DOHH2 (cell line): ENCODE measurements around the gene CRACR2A.

ENCODE experiments used
- H3F3A ChIP-seq: fragments of 200-600 bp; sonication (generic), shearing (Covaris generic); 2 replicates; pipeline ENCODE4 v1.6.0; 2016; ENCODE audit warnings: antibody characterized with exemption, mild to moderate bottlenecking; ENCODE audit not compliant: control insufficient read depth, insufficient read depth
- H3K27ac ChIP-seq: fragments of 200-600 bp; sonication (generic); 2 replicates; pipeline ENCODE4 v1.5.1; 2014; ENCODE audit warnings: low read depth, mild to moderate bottlenecking, low read length, moderate library complexity
- H3K27me3 ChIP-seq: fragments of 200-600 bp; sonication (generic); 2 replicates; pipeline ENCODE4 v1.6.1; 2014; ENCODE audit warnings: mild to moderate bottlenecking, low read length, mixed read lengths; ENCODE audit not compliant: control insufficient read depth
- H3K36me3 ChIP-seq: fragments of 200-600 bp; sonication (generic); 2 replicates; pipeline ENCODE4 v1.6.1; 2014; ENCODE audit warnings: mild to moderate bottlenecking, low read length, moderate library complexity, mixed read lengths; ENCODE audit not compliant: control insufficient read depth
- H3K4me1 ChIP-seq: fragments of 200-600 bp; sonication (generic); 2 replicates; pipeline ENCODE4 v1.6.1; 2014; ENCODE audit warnings: mild to moderate bottlenecking, low read length, mixed read lengths; ENCODE audit not compliant: control insufficient read depth
- H3K4me2 ChIP-seq: fragments of 200-600 bp; sonication (generic); 2 replicates; pipeline ENCODE4 v1.6.0; 2014; ENCODE audit warnings: mild to moderate bottlenecking, low read length, moderate library complexity
- H3K4me3 ChIP-seq: fragments of 200-600 bp; sonication (generic); 2 replicates; pipeline ENCODE4 v1.5.1; 2014; ENCODE audit warnings: mild to moderate bottlenecking, low read length, mixed read lengths
- H3K79me2 ChIP-seq: fragments of 200-600 bp; sonication (generic); 2 replicates; pipeline ENCODE4 v1.6.1; 2014; ENCODE audit warnings: mild to moderate bottlenecking, low read length, mixed read lengths; ENCODE audit not compliant: control insufficient read depth
- H3K9me2 ChIP-seq: fragments of 200-600 bp; sonication (generic); replicated peaks from 2 replicates; pipeline ENCODE4 v1.6.1; 2014; ENCODE audit warnings: mild to moderate bottlenecking, low read length, mixed read lengths; ENCODE audit not compliant: control insufficient read depth
- H3K9me3 ChIP-seq: fragments of 200-600 bp; sonication (generic); 2 replicates; pipeline ENCODE4 v1.6.1; 2014; ENCODE audit warnings: antibody characterized with exemption, low read length, mixed read lengths; ENCODE audit not compliant: control insufficient read depth, insufficient read depth
- H4K20me1 ChIP-seq: fragments of 200-600 bp; sonication (generic); 2 replicates; pipeline ENCODE4 v1.6.0; 2014; ENCODE audit warnings: low read depth, mild to moderate bottlenecking, antibody characterized with exemption, low read length, moderate library complexity; ENCODE audit not compliant: control insufficient read depth, insufficient read depth
- EZH2phosphoT487 ChIP-seq: fragments of 200-600 bp; sonication (generic); IDR thresholded peaks from 2 replicates; pipeline ENCODE4 v1.6.1; 2017; ENCODE audit warnings: borderline replicate concordance, mild to moderate bottlenecking, antibody characterized with exemption, low read length, moderate library complexity, mixed read lengths
- TF ChIP-seq, protein P1 (sequence below): fragments of 200-600 bp; sonication (generic); IDR thresholded peaks from one replicate; pipeline ENCODE4 v1.5.1; 2014; ENCODE audit warnings: antibody characterized with exemption, mild to moderate bottlenecking, low read depth, low read length; ENCODE audit not compliant: poor library complexity, severe bottlenecking

Gene CRACR2A

GRCh38 chr12:3668479-3669165 is 84.3 kb downstream of the CRACR2A start:
- Histone ChIP-seq H3F3A (no peaks in the 10 kb centered on the region), H3K4me2 (no peak overlapping the region), H3K27me3 (no peaks in the 10 kb centered on the region), H3K27ac (no peak overlapping the region), H3K4me1 (no peaks in the 10 kb centered on the region), H3K9me3 (no peaks in the 10 kb centered on the region), H4K20me1 (no peaks in the 10 kb centered on the region), H3K36me3 (peaks cover 49% of the 10 kb centered on the region), H3K9me2 (no peaks in the 10 kb centered on the region), H3K79me2 (no peaks in the 10 kb centered on the region), H3K4me3 (no peak overlapping the region)
- no peak for TF ChIP-seq EZH2phosphoT487
- TF ChIP-seq, protein P1, sequence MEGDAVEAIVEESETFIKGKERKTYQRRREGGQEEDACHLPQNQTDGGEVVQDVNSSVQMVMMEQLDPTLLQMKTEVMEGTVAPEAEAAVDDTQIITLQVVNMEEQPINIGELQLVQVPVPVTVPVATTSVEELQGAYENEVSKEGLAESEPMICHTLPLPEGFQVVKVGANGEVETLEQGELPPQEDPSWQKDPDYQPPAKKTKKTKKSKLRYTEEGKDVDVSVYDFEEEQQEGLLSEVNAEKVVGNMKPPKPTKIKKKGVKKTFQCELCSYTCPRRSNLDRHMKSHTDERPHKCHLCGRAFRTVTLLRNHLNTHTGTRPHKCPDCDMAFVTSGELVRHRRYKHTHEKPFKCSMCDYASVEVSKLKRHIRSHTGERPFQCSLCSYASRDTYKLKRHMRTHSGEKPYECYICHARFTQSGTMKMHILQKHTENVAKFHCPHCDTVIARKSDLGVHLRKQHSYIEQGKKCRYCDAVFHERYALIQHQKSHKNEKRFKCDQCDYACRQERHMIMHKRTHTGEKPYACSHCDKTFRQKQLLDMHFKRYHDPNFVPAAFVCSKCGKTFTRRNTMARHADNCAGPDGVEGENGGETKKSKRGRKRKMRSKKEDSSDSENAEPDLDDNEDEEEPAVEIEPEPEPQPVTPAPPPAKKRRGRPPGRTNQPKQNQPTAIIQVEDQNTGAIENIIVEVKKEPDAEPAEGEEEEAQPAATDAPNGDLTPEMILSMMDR: no peak

- Histone ChIP-seq H3K9me2 (no peaks in the 10 kb centered on the region), H4K20me1 (no peaks in the 10 kb centered on the region), H3K27ac (no peak overlapping the region), H3K79me2 (no peaks in the 10 kb centered on the region), H3K9me3 (no peaks in the 10 kb centered on the region), H3K4me1 (no peaks in the 10 kb centered on the region), H3K4me2 (no peak overlapping the region), H3F3A (no peaks in the 10 kb centered on the region), H3K4me3 (no peak overlapping the region), H3K27me3 (no peaks in the 10 kb centered on the region), H3K36me3 (peaks cover 51% of the 10 kb centered on the region)
- TF ChIP-seq, protein P1: no peak
Measured at GRCh38 chr12:3667485-3667884, 85.4 kb downstream of the CRACR2A start.

GRCh38 chr12:3666441-3666840 is 86.5 kb downstream of the CRACR2A start:
- no peaks in the 10 kb centered on the region for H3K4me1 ChIP-seq
- no peaks in the 10 kb centered on the region for H3K79me2 ChIP-seq
- H3K9me2 ChIP-seq: no peaks in the 10 kb centered on the region
- H3K27me3 ChIP-seq: no peaks in the 10 kb centered on the region
- H3K36me3 ChIP-seq: peaks cover 43% of the 10 kb centered on the region
- H4K20me1 ChIP-seq: no peaks in the 10 kb centered on the region
- H3K9me3 ChIP-seq: no peaks in the 10 kb centered on the region
- H3K4me3 ChIP-seq: no peak overlapping the region
- H3F3A ChIP-seq: no peaks in the 10 kb centered on the region
- no peak overlapping the region for H3K27ac ChIP-seq
- TF ChIP-seq, protein P1: no peak
- no peak for TF ChIP-seq EZH2phosphoT487
- no peak overlapping the region for H3K4me2 ChIP-seq
